ENCODE measurements around the gene CORIN.

Gene CORIN

GRCh38 chr4:47639531-47639930, 198.3 kb downstream of the CORIN start:
- peak; percentile 78 for DNase-seq
- no peaks in the 10 kb centered on the region for H3K36me3 ChIP-seq (replicated peaks)
- no peak for TF ChIP-seq CTCF (IDR thresholded peaks at IDR 0.05; ENCODE audit: low read depth, low read length, missing control alignments)
- in situ Hi-C loops (cut with HindIII; ENCODE audit: low pct_ligation_motif_present, low sequenced_read_pairs), result no loop called here
- H3K27ac ChIP-seq, result peak overlapping the region; percentile 48
- H3K4me3 ChIP-seq (ENCODE audit: low read depth, low read length), result no peak overlapping the region
- H3K27me3 ChIP-seq (replicated peaks), result no peaks in the 10 kb centered on the region

DNA sequence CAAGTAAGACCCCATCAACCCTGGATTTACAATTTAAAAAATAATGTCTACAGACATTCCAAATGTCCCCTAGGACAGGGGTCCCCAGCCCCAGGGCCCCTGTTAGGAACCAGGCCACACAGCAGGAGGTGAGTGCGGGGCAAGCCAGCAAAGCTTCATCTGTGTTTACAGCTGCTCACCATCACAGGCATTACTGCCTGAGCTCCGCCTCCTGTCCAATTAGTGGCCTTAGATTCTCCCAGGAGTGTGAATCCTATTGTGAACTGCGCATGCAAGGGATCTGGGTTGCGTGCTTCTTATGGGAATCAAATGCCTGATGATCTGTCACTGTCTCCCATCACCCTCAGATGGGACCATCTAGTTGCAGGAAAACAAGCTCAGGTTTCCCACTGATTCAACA, 206.7 kb downstream of the CORIN start:
- Histone ChIP-seq H3K36me3 (replicated peaks) (no peaks in the 10 kb centered on the region), H3K27ac (no peak overlapping the region), H3K4me3 (ENCODE audit: low read depth, low read length) (no peak overlapping the region), H3K27me3 (replicated peaks) (no peaks in the 10 kb centered on the region)
- no peak for DNase-seq
- in situ Hi-C loops (cut with HindIII; ENCODE audit: low pct_ligation_motif_present, low sequenced_read_pairs), result no loop called here
- no peak for TF ChIP-seq CTCF (IDR thresholded peaks at IDR 0.05; ENCODE audit: low read depth, low read length, missing control alignments)

GRCh38 chr4:47624031-47624441, 213.8 kb downstream of the CORIN start:
- in situ Hi-C loops (cut with HindIII; ENCODE audit: low pct_ligation_motif_present, low sequenced_read_pairs), result no loop called here
- peak overlapping the region; percentile 65 for H3K27ac ChIP-seq
- TF ChIP-seq CTCF (IDR thresholded peaks at IDR 0.05; ENCODE audit: low read depth, low read length, missing control alignments), result no peak
- H3K36me3 ChIP-seq (replicated peaks), result no peaks in the 10 kb centered on the region
- H3K27me3 ChIP-seq (replicated peaks), result no peaks in the 10 kb centered on the region
- DNase-seq, result peak; percentile 68
- no peak overlapping the region for H3K4me3 ChIP-seq (ENCODE audit: low read depth, low read length)

DNA sequence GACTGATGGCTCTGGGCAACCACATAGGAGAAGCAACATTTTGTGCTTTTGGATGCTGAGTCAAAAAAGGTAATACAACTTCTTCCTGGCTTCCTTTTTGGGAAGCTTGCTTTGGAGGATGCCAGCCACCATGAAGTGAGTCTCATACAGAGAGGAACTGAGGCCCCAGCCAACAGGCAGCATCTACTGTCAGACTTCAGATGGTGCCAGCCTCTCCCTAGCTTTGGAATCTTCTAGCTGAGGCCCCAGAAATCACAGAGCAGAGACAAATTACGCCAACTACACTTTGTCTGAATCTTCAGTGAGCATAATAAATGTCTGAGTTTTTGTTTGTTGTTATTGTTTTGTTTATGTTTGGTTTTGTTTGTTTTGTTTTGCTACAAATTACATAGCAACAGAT, 216.7 kb downstream of the CORIN start:
- no peak for TF ChIP-seq CTCF (IDR thresholded peaks at IDR 0.05; ENCODE audit: low read depth, low read length, missing control alignments)
- H3K27ac ChIP-seq, result no peak overlapping the region
- DNase-seq, result no peak
- in situ Hi-C loops (cut with HindIII; ENCODE audit: low pct_ligation_motif_present, low sequenced_read_pairs), result no loop called here
- no peaks in the 10 kb centered on the region for H3K36me3 ChIP-seq (replicated peaks)
- H3K4me3 ChIP-seq (ENCODE audit: low read depth, low read length), result no peak overlapping the region
- no peaks in the 10 kb centered on the region for H3K27me3 ChIP-seq (replicated peaks)

DNA sequence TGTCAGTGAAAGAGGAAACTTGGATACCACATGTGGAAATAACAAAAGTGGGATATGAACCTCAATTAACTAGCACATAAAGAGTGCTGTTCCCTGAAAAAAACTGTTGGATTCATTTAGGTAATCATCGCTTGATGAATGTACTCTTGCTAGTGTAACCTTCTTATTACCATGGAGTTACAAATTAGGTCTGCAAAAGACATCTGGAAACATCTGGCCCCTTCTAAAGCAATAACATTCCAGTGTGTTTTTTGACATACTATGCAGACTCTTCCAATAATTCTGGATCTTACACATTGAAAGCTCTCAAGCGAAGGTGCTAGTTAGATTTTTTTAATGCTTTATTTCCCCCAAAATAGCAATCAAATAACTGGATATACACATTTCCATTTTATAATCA, 218.2 kb downstream of the CORIN start:
- no peaks in the 10 kb centered on the region for H3K27me3 ChIP-seq (replicated peaks)
- H3K4me3 ChIP-seq (ENCODE audit: low read depth, low read length), result no peak overlapping the region
- no peak for DNase-seq
- TF ChIP-seq CTCF (IDR thresholded peaks at IDR 0.05; ENCODE audit: low read depth, low read length, missing control alignments), result no peak
- in situ Hi-C loops (cut with HindIII; ENCODE audit: low pct_ligation_motif_present, low sequenced_read_pairs), result no loop called here
- no peak overlapping the region for H3K27ac ChIP-seq
- H3K36me3 ChIP-seq (replicated peaks), result no peaks in the 10 kb centered on the region

- Histone ChIP-seq H3K27ac (no peak overlapping the region), H3K4me3 (ENCODE audit: low read depth, low read length) (no peak overlapping the region), H3K36me3 (replicated peaks) (no peaks in the 10 kb centered on the region), H3K27me3 (replicated peaks) (no peaks in the 10 kb centered on the region)
- no peak for TF ChIP-seq CTCF (IDR thresholded peaks at IDR 0.05; ENCODE audit: low read depth, low read length, missing control alignments)
- DNase-seq, result no peak
- in situ Hi-C loops (cut with HindIII; ENCODE audit: low pct_ligation_motif_present, low sequenced_read_pairs), result no loop called here
These were observed 220.3 kb downstream of the CORIN start for GRCh38 chr4:47617607-47618006.
